Neural progenitor cell (in vitro differentiated cells): ENCODE data around the gene SPTB. TPM values are rescaled to one million over a fixed set of nuclear protein-coding genes. Genes with fewer than 3 reads are reported as not detected.
A peak's percentile ranks its signal among the peaks of the same experiment; 100 is the strongest.

ENCODE experiments used
- DNase-seq: peaks from one replicate; pipeline ENCODE4 v3.0.0-alpha.2; 2016; ENCODE audit warnings: low spot score
- H2AFZ ChIP-seq: fragments of 200-600 bp; sonication (generic); replicated peaks from 2 replicates; pipeline ENCODE4 v1.6.1; 2016; ENCODE audit warnings: antibody characterized with exemption
- H3F3A ChIP-seq: fragments of 200-600 bp; sonication (generic); 2 replicates; pipeline ENCODE4 v1.6.1; 2016; ENCODE audit warnings: antibody characterized with exemption, low read depth
- H3K27ac ChIP-seq: fragments of 200-600 bp; sonication (generic); 2 replicates; pipeline ENCODE4 v1.5.1; 2016; ENCODE audit warnings: mild to moderate bottlenecking
- H3K27me3 ChIP-seq: fragments of 200-600 bp; sonication (generic); 2 replicates; pipeline ENCODE4 v1.6.1; 2016; ENCODE audit warnings: mild to moderate bottlenecking, moderate library complexity
- H3K36me3 ChIP-seq: fragments of 200-600 bp; sonication (generic); 2 replicates; pipeline ENCODE4 v1.5.1; 2016
- H3K4me1 ChIP-seq: fragments of 200-600 bp; sonication (generic); 2 replicates; pipeline ENCODE4 v1.6.1; 2016; ENCODE audit warnings: mixed run types
- H3K4me2 ChIP-seq: fragments of 200-600 bp; sonication (generic); 2 replicates; pipeline ENCODE4 v1.6.1; 2016
- H3K4me3 ChIP-seq: fragments of 200-600 bp; sonication (generic); 2 replicates; pipeline ENCODE4 v1.5.1; 2016
- H3K79me2 ChIP-seq: fragments of 200-600 bp; sonication (generic); 2 replicates; pipeline ENCODE4 v1.6.1; 2016; ENCODE audit warnings: low read depth
- H3K9ac ChIP-seq: fragments of 200-600 bp; sonication (generic); 2 replicates; pipeline ENCODE4 v1.6.1; 2016
- H3K9me3 ChIP-seq: fragments of 200-600 bp; sonication (generic); 2 replicates; pipeline ENCODE4 v1.5.1; 2016; ENCODE audit warnings: low read depth
- H4K20me1 ChIP-seq: fragments of 200-600 bp; sonication (generic); 2 replicates; pipeline ENCODE4 v1.6.1; 2016; ENCODE audit warnings: low read depth
- H3K27ac Mint-ChIP-seq: 3 replicates; pipeline ENCODE4 v1.8.0; 2021; ENCODE audit warnings: mixed read lengths
- H3K27me3 Mint-ChIP-seq: 2 replicates; pipeline ENCODE4 v1.8.0; 2022; ENCODE audit warnings: low read depth, mild to moderate bottlenecking, inconsistent platforms, moderate library complexity, mixed read lengths; ENCODE audit not compliant: insufficient read depth
- H3K36me3 Mint-ChIP-seq: 3 replicates; pipeline ENCODE4 v1.8.0; 2021; ENCODE audit warnings: mixed read lengths
- H3K4me1 Mint-ChIP-seq: 3 replicates; pipeline ENCODE4 v1.8.0; 2021; ENCODE audit warnings: mixed read lengths
- H3K4me3 Mint-ChIP-seq: 3 replicates; pipeline ENCODE4 v1.8.0; 2021; ENCODE audit warnings: mild to moderate bottlenecking, moderate library complexity, mixed read lengths
- H3K9me3 Mint-ChIP-seq: 3 replicates; pipeline ENCODE4 v1.8.0; 2020; ENCODE audit warnings: mixed read lengths
- EZH2 ChIP-seq: fragments of 200-600 bp; sonication (generic); IDR thresholded peaks from 2 replicates; pipeline ENCODE4 v1.6.1; 2017; ENCODE audit warnings: antibody characterized with exemption, mild to moderate bottlenecking, moderate library complexity
- EZH2phosphoT487 ChIP-seq: fragments of 200-600 bp; sonication (generic); IDR thresholded peaks from 2 replicates; pipeline ENCODE4 v1.6.1; 2017; ENCODE audit warnings: antibody characterized with exemption
- total RNA-seq: library from RNA; depleted of rRNA; stranded (reverse); fragments of >200 nt; gene quantifications from 2 replicates; pipeline ENCODE4 v1.2.3, GENCODE V29; 2015; ENCODE audit warnings: low replicate concordance
- TF ChIP-seq, protein P1 (sequence below): fragments of 200-600 bp; sonication (generic); IDR thresholded peaks from 2 replicates; pipeline ENCODE4 v1.5.1; 2017; ENCODE audit warnings: antibody characterized with exemption, mild to moderate bottlenecking

The SPTB gene
- total RNA-seq, 1 donor from 2014 or later = 0.09 TPM

DNA sequence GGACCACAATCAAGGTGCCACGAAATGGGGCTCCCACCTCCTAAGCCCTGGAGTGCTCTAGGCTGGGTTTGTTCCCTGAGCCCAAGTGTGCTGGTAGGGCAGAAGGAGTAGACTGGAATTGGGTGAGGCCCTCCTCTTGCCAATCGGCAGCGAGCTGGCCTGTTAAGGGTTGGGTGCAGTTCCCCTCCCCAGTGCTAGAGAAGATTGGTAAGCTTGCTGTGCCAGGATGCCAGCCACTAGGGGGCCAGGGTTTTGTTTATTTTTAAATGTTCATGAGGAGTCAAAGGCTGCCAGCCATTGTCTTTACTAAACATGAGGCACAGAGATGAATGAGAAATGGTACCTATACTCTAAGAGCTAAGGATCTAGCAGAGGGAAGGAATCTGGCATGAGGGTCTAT is 79.7 kb downstream of the SPTB start:
- no peak overlapping the region for H2AFZ ChIP-seq
- H3K9me3 ChIP-seq = no peaks in the 10 kb centered on the region
- Mint-ChIP-seq H3K4me3 (no peak overlapping the region), H3K27me3 (peaks cover 11% of the 10 kb centered on the region), H3K27ac (no peak overlapping the region), H3K9me3 (no peaks in the 10 kb centered on the region), H3K4me1 (no peaks in the 10 kb centered on the region), H3K36me3 (no peaks in the 10 kb centered on the region)
- H3K27me3 ChIP-seq = no peaks in the 10 kb centered on the region
- no peak overlapping the region for H3K9ac ChIP-seq
- no peak overlapping the region for H3K27ac ChIP-seq
- H3K4me1 ChIP-seq = peaks cover 4% of the 10 kb centered on the region
- no peaks in the 10 kb centered on the region for H3K36me3 ChIP-seq
- no peaks in the 10 kb centered on the region for H3K79me2 ChIP-seq
- peak; percentile 45 for DNase-seq
- no peak for TF ChIP-seq EZH2
- TF ChIP-seq EZH2phosphoT487 = no peak
- TF ChIP-seq, protein P1, sequence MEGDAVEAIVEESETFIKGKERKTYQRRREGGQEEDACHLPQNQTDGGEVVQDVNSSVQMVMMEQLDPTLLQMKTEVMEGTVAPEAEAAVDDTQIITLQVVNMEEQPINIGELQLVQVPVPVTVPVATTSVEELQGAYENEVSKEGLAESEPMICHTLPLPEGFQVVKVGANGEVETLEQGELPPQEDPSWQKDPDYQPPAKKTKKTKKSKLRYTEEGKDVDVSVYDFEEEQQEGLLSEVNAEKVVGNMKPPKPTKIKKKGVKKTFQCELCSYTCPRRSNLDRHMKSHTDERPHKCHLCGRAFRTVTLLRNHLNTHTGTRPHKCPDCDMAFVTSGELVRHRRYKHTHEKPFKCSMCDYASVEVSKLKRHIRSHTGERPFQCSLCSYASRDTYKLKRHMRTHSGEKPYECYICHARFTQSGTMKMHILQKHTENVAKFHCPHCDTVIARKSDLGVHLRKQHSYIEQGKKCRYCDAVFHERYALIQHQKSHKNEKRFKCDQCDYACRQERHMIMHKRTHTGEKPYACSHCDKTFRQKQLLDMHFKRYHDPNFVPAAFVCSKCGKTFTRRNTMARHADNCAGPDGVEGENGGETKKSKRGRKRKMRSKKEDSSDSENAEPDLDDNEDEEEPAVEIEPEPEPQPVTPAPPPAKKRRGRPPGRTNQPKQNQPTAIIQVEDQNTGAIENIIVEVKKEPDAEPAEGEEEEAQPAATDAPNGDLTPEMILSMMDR = peak; percentile 58
- no peak overlapping the region for H3K4me3 ChIP-seq
- H4K20me1 ChIP-seq = no peaks in the 10 kb centered on the region
- H3K4me2 ChIP-seq = no peak overlapping the region
- no peaks in the 10 kb centered on the region for H3F3A ChIP-seq

DNA sequence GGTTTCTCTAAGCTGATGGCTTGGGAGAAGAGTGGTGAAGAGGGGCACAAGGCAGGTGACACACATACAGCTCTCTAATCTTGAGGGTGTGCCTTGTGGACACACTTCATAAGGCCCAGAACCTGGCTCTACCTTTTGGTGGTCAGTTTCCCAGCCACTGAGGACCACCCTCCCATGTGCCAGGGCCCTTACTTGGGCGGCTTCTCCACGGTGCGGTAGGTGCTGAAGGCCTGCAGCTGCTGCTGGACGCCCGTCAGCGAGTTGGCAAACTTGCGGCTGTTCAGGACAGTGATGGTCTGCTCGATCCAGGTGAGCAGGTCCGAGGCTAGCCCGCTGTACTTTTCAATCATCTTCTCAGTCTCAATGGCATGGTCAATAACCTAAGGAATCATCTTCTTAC is 80.2 kb downstream of the SPTB start:
- Histone ChIP-seq H3K27me3 (no peaks in the 10 kb centered on the region), H3K9ac (no peak overlapping the region), H3K9me3 (no peaks in the 10 kb centered on the region), H3K79me2 (no peaks in the 10 kb centered on the region), H3K27ac (no peak overlapping the region), H3K4me2 (no peak overlapping the region), H4K20me1 (no peaks in the 10 kb centered on the region), H3F3A (no peaks in the 10 kb centered on the region), H3K36me3 (no peaks in the 10 kb centered on the region), H3K4me3 (no peak overlapping the region), H3K4me1 (peaks cover 4% of the 10 kb centered on the region), H2AFZ (no peak overlapping the region)
- no peak overlapping the region for H3K4me3 Mint-ChIP-seq
- DNase-seq = no peak
- no peaks in the 10 kb centered on the region for H3K4me1 Mint-ChIP-seq
- TF ChIP-seq EZH2 (no peak), EZH2phosphoT487 (no peak)
- TF ChIP-seq, protein P1 = no peak
- peaks cover 11% of the 10 kb centered on the region for H3K27me3 Mint-ChIP-seq
- H3K36me3 Mint-ChIP-seq = no peaks in the 10 kb centered on the region
- H3K27ac Mint-ChIP-seq = no peak overlapping the region
- no peaks in the 10 kb centered on the region for H3K9me3 Mint-ChIP-seq

DNA sequence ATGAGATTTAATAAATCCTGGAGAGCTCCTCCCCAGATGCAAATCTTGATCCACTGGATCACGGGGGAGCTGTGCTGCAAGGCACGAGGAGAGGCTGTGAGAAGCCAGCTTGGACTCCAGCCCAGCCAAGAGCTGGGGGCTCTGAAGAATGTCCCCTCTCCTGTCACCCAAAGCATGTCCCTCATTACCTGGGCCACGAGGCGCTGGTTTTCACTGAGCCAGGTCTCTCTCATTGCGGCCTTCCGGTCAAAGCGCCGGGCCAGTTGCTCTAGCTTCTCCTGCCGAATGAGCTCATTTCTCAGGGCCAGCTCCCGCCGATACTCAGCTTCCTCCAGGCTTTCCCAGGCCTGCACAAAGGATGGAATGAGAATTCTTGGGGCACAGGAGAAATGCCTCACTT is 83.3 kb downstream of the SPTB start:
- TF ChIP-seq EZH2 (no peak), EZH2phosphoT487 (no peak)
- TF ChIP-seq, protein P1 = no peak
- H3K27ac Mint-ChIP-seq = no peak overlapping the region
- no peak overlapping the region for H3K27ac ChIP-seq
- peaks cover 3% of the 10 kb centered on the region for H3K4me1 ChIP-seq
- H3K4me2 ChIP-seq = no peak overlapping the region
- no peaks in the 10 kb centered on the region for H3K36me3 Mint-ChIP-seq
- no peak overlapping the region for H3K4me3 ChIP-seq
- H3K36me3 ChIP-seq = no peaks in the 10 kb centered on the region
- peaks cover 5% of the 10 kb centered on the region for H3K27me3 Mint-ChIP-seq
- H4K20me1 ChIP-seq = no peaks in the 10 kb centered on the region
- H2AFZ ChIP-seq = peak overlapping the region; percentile 24
- H3K27me3 ChIP-seq = no peaks in the 10 kb centered on the region
- H3K9me3 Mint-ChIP-seq = no peaks in the 10 kb centered on the region
- H3K4me1 Mint-ChIP-seq = no peaks in the 10 kb centered on the region
- H3K79me2 ChIP-seq = no peaks in the 10 kb centered on the region
- no peaks in the 10 kb centered on the region for H3F3A ChIP-seq
- H3K9me3 ChIP-seq = no peaks in the 10 kb centered on the region
- H3K4me3 Mint-ChIP-seq = no peak overlapping the region
- no peak for DNase-seq
- H3K9ac ChIP-seq = no peak overlapping the region
